Cardiac septum (tissue), 1 donor: Measurements from ENCODE around the gene CRYBB1. TPM values are rescaled to one million over a fixed set of nuclear protein-coding genes. Genes with fewer than 3 reads are reported as not detected.
A peak's percentile ranks its signal among the peaks of the same experiment; 100 is the strongest.

Source experiments
- DNase-seq: peaks from one replicate; pipeline ENCODE4 v3.0.0-alpha.2; 2020; ENCODE audit warnings: low spot score
- intact Hi-C: fragments of 100-400 bp; cut with DNase I; formaldehyde crosslinking; loops from one replicate; pipeline ENCODE4 v1.14.0; 2022
- long read RNA-seq: library from polyadenylated mRNA; unstranded; transcript quantifications from one replicate; pipeline ENCODE4 v2.0.0, GENCODE V29; 2021
- total RNA-seq: library from RNA; stranded (reverse); fragmentation: NEBNext Ultra II Directional; extraction: Animal tissue kit (Norgen Biotek cat#: 25700); gene quantifications from one replicate; pipeline ENCODE4 v1.2.1, GENCODE V29; 2021
- donor health status: DM: no; HTN: no; CAD: no.

The CRYBB1 gene
- total RNA-seq, result 0.67 TPM
- long read RNA-seq, result 0 reads

- no peak for DNase-seq
- intact Hi-C loops, result no loop called here
Observed at GRCh38 chr22:26617271-26618199, at the start of gene CRYBB1. Gene CRYBB1 (minus strand): TSS chr22:26618027. CDS start chr22:26616319, 1,708 bp downstream.

DNA sequence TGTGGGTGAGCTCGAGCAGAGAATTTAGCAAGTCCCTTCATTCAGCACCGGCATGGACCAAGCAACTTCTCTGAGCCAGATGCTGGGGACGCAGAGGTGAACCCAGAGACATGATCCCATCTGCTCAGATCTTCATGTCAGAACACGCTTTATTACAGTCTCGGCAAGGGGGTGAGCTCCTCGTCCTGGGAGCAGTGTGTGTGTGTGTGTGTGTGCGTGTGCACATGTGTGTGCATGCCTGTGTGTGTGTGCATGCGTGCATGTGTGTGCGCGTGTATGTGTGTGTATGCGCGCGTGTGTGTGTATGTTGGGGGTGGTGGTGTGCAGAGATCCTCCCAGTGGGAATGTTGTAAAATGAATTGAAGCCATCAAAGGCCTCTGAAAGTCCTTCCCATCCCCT is 49.3 kb upstream of the CRYBB1 start:
- intact Hi-C loops, result no loop called here

DNA sequence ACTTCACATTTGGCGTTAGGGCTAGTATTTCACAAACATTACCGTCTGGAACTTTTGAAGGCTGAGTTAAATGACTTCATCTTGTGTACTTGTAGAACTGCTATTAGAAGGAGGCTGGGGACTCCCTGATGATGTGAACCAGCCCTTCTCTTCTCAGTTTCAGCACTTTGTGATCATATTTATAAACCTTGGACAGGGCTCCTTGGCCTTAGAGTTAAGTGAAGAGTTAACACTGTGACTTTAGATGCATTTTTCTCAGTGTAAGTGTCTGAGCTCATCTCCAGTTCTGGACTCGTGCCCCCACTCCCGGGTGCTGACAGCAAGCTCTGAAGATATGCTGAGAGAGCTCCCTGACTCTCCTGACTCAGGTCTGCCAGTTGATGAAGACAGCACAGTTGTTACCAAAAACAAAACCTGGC is 48.0 kb upstream of the CRYBB1 start:
- no peak for DNase-seq
- intact Hi-C loops, result no loop called here

More for the DNA sequence above, 49.3 kb upstream of the CRYBB1 start:
- DNase-seq, result no peak

DNA sequence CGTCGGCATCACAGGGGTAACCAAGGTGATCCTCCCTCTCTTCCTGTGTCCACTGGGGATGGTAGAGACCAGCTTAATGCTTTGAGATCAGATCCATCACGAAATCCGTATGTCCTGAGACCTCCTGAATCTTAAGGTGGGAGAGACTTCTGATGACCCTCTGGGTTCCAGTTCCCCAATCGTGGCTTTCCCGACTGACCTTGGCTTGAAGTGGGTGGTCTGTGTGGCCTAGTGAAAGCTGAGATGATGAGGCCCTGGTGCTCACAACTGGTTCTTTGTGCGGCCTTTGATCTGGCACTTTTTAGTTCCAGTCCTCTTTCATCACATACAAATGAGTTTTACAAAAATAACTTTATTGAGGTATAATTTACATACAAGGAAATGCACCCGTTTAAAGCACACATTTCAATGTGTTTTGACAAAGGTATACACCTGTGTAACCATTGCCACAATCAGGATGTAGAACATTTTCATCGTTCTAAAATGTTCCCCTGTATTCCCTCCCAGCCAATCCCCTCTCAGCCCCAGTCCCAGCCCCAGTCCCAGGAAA is 45.6 kb upstream of the CRYBB1 start:
- intact Hi-C loops, result no loop called here
- no peak for DNase-seq

DNA sequence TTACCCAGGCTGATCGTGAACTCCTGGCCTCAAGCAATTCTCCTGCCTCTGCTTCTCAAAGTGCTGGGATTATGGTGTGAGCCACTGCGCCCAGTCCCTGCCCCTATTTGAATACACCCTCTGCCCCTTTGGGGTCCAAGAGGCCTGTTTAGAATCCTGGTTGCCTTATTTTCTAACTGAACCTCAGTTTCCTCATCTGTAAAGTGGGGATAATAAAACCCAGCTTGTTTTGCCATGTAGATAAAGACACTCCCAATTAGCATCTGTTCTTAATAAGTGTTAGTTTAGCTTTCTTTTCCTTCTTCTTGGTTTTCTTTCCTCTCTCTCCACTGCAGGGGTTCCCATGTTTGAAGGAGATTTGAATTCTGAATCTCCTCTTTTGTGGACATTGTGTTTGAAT is 44.3 kb upstream of the CRYBB1 start:
- intact Hi-C loops, result no loop called here
- no peak for DNase-seq

DNA sequence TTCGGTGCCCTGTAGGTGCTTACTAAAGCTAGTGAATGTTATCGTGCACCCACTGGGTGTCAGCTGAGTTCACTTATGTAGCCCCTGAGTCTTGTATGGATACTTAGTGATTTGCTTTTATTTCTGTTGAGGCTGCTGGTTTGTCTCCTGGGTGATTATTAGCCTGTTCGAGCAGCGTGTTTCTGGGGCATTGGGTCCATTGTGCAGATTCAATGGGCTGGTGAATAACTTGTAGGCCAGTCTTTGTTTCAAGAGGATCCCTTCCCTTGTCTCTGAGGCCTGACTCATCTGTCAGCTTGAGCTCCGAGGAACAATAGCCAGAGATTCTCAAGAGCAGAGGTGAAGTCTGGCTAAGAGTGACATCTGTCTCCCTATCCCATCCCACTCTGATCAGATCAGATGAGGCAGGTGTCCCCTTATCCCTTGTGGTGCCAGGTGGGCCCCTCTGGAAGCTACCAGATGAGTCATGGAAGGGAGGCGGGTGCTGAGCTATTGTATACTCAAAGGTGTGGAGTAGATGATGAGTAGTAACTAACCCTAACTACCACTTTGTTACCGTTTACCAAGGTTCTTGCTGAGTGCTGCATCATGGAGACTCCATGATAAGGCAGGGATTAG is 43.2 kb upstream of the CRYBB1 start:
- DNase-seq, result no peak
- intact Hi-C loops, result no loop called here

DNA sequence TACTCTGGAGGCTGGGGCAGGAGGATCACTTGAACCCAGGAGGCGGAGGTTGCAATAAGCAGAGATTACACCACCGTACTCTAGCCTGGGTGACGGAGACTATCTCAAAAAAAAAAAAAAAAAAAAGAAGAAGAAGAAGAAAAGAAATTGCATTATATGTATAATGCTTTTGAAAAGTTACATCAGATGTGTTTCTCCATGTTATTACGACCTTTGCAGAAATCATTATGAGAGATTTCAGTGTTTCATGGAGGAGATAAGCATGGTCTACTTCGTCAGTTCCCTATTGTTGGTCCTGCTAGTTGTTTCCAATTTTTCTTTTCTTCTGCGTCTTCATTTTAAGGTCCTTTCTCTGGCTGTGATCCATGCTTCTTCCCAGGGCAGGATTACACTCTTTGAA is 42.5 kb upstream of the CRYBB1 start:
- DNase-seq, result no peak
- intact Hi-C loops, result no loop called here

GRCh38 chr22:26658671-26659478 is 41.0 kb upstream of the CRYBB1 start:
- intact Hi-C loops, result no loop called here
- peak; percentile 90 for DNase-seq

DNA sequence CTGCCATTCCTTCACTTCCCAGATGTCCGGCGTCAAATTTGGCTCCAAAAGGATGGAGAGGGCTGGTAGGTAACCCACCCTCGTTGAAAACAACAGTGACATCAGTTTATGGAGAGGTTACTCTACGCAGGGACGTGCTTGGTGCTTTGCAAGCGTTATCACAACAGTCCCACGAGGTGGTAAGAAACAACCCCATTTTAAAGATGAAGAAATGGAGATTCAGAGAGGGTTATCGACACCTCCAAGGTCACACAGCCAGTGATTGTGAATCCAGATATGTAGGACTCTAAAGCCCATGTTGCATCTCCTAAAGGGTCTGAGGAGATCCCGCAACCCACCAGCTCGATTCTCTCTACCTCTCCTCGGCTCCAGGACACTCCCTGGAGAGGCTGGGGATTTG is 40.3 kb upstream of the CRYBB1 start:
- no peak for DNase-seq
- intact Hi-C loops, result no loop called here

DNA sequence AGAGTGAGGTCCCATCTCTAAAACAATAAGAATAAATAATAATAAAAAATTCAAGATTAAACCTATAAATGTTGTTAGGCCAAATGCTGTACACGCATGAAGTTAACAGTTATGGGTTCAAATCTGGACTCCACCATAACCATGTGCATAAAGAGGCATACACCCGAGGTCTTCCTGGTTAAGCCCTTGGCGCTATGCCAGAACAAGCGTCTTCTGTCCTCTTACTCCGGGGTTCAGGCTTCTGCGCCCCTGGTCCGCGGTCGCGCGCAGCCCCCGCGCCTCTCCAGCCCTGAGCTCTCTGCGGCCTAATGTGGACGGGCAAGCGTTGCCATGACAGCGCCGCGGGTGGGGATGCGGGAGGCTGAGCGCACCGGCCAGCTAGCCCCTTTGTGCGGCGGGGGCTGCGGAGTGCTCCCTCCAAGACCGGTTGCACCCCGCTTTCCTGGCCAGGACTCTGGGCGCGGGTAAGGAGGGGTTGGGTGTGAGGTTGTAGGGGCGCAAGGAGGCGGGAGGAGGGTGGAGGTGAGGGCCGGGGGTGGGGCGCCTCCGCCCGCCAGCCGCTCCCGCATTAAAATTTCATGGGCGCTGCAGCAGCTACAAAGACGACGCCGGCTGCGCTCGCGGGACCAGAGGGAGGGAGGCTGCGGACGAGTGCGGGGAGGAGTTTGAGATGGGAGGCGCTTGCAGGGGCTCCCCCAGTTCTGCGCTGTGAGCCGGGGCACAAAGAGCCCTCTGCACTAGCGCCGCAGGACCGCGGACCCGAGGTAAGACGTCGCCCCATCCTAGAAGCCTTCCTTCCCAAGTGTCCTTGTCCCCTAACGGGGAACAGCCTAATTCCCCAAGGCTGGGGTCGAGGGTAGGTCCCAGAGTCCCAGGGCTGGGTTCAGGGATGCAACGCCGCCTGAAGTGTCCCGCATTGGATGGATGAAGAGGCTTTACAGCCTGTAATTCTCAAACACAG is 39.3 kb upstream of the CRYBB1 start, which contains the start of gene MIAT:
TSS of gene MIAT (plus strand) at position 698 of the 961 bp plus-strand sequence.
- intact Hi-C loops, result no loop called here
- DNase-seq, result peak; percentile 82

GRCh38 chr22:26651815-26652214 is 34.0 kb upstream of the CRYBB1 start:
- no peak for DNase-seq
- intact Hi-C loops, result no loop called here

DNA sequence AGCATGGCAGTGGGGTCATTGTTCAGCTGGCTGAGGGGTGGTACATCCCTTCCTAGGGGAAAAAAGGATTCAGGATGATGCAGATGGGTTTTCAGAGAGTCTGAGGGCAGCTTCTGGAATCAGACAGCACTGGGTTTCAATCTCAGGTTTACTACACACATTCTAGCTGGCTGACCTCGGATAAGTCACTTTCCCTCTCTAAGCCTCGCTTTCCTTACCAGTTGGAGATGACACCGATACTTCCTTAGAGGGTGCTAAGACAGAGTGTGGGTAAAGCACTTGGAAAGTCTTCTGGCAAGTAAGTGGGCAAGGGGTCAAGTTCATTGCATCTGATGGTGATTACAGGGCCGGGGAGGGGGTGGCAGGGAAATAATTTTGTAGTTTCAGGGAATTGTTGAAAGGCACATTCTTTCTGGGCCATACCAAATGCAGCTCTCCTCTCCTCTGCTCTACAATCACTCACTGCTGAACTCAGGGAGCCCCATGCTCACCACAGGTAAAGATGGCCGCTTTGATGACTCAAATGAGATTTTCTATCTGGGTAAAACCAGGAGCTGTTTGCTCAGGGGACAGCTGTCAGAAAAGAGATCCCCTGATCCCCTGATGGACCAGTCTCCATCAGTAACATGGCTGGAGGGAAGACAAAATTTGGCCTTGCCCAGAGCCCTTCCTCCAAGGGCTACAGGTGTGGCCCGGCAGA is 33.0 kb upstream of the CRYBB1 start:
- intact Hi-C loops, result no loop called here
- DNase-seq, result no peak

- intact Hi-C loops, result no loop called here
- DNase-seq, result no peak
Observed at GRCh38 chr22:26648528-26649388, 30.9 kb upstream of the CRYBB1 start.

DNA sequence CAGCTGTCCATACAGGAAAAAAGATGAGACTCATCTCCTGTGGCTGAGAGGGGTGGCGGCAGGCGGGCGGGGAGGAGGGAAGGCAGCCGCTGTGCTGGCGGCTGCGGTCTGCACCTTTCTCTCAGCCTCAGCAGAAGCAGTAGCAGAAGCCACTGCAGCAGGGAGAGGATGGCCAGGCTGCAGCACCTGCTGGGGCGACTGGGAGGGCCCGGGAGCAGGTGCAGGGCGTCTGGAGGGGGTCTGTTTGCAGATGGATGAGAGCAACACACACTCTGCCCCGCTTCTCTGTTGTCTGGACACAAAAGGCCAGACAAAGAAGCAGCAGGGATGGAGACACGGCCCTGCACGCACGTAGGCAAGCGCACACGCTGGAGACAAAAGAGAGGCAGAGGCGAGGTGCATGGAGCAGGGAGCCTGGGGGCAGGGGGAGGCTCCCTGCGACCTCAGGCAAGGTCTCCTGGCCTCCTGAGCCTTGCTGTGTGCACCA is 30.2 kb upstream of the CRYBB1 start:
- no peak for DNase-seq
- intact Hi-C loops, result no loop called here

DNA sequence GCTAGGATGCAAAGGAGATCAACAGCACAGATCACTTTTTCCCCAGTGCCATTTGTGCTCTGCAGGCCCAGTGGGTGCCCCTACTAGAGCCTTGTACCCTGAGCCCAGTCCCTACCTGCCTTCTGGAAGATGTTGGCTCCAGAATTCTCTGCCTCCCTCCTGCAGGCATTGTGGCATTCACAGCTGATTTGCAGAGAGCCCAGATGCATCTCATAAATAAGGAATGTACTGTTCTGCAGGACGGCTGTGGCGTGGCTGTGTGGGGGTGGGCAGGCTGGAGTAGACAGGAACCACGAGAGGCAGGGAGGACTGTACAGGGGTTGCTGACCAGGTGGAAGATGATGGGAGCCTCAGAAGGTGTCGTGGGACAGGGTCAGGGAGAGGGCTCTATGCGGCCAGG is 28.3 kb upstream of the CRYBB1 start:
- intact Hi-C loops, result no loop called here
- no peak for DNase-seq

DNA sequence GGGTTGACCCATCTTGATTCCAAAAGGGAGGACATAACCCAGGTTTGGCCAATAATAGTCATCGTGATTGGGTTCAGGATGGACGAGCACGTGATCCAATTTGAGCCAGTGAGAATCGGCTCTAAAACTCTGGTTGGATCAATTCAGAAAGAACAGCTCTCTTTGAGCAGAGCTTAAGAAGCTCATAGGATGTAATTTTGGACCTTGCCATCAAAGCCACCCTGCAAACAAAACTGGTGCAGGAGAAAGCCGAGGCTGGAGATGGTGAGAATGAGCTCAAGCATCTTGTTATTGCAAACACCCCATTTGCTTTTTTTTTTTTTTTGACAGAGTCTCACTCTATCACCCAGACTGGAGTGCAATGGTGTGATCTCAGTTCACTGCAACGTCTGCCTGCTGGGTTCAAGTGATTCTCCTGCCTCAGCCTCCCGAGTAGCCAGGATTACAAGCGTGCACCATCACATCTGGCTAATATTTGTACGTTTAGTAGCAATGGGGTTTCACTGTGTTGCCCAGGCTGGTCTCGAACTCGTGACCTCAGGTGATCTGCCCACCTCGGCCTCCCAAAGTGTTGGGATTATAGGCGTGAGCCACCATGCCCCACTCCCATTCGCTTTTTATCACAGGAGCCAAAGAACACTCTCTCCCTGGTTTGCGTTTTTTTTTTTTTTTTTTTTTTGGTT is 25.7 kb upstream of the CRYBB1 start:
- DNase-seq, result no peak
- intact Hi-C loops, result no loop called here
